CD4-positive, alpha-beta T cell treated with Interleukin-10 for 1 hour (primary cell): ENCODE data around the gene MLLT3.

Experiments
- DNase-seq: peaks from one replicate; pipeline ENCODE4 v3.0.0-alpha.2; 2020

Gene MLLT3

DNA sequence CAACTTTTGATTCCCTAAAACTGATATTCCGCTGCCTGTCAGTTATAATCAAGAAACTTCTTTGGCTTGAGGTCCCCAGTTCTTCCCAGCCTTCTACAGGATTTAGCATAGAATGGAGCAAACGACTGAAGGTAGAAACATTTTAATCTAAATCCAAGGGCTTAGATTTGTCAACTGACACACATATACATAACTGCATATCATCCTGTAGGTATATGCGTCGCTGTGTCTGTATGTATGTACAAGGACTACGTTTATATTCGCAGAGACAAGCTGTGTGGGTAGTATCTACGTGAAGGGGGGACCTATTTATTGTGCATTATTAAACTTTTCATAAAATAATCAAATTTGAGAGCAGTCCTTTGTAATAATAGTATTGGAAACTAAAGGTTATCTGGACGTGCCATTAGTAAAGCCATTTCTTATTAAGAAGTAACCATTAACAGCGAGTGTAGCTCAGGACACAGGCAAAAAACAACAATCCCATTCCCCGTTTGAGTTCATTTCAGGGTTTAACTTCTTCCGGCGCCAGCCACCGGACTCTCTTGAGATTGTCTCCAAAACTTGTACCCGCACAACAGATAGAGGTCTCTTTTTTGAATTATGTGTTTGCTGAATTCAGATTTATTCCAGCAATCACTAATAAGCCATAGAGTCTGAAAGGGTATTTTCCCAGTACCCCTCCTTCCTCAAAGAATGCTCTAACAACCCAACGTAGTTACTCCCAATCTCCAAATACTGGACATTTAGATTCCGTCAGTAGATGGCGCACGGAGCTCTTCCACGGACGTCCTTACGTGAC lies 2.1 kb upstream of the MLLT3 start:
- DNase-seq, result peak; percentile 64

GRCh38 chr9:20623748-20624124 lies 1.4 kb upstream of the MLLT3 start:
- no peak for DNase-seq

DNA sequence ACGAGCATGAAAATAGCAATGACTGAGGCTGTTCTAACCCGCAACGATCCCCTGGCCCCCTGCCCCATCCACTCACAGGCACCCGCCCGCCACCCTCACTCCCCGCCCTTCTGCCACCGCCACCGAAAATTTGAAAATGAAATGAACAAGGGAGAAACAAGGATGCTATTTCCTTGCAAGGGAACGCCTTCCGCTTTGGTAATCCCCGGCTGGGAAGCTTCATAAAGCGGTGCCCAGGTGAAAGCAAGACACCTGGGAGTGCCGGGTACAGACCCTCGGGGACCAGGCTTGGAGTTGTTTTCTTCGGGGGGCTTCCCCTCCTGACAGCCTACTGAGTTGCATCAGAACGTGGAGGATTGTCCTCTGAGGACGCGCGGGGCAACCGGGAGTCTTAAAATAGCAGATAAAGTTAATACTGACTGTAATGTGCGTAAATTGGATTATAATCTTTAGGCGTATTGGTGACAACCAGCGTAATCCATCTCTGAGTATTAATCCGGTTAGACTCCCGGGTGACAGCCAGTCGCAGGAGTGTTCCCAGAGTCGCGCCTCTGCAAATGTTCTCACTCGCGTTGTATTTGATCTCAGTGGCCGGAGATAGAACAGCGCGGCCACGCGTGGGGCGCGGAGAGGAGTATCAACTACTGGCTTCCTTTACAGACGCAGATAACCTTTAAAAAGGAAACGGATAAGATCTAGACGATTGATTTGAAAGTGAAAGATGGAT lies 885 bp upstream of the MLLT3 start:
- peak; percentile 74 for DNase-seq

DNA sequence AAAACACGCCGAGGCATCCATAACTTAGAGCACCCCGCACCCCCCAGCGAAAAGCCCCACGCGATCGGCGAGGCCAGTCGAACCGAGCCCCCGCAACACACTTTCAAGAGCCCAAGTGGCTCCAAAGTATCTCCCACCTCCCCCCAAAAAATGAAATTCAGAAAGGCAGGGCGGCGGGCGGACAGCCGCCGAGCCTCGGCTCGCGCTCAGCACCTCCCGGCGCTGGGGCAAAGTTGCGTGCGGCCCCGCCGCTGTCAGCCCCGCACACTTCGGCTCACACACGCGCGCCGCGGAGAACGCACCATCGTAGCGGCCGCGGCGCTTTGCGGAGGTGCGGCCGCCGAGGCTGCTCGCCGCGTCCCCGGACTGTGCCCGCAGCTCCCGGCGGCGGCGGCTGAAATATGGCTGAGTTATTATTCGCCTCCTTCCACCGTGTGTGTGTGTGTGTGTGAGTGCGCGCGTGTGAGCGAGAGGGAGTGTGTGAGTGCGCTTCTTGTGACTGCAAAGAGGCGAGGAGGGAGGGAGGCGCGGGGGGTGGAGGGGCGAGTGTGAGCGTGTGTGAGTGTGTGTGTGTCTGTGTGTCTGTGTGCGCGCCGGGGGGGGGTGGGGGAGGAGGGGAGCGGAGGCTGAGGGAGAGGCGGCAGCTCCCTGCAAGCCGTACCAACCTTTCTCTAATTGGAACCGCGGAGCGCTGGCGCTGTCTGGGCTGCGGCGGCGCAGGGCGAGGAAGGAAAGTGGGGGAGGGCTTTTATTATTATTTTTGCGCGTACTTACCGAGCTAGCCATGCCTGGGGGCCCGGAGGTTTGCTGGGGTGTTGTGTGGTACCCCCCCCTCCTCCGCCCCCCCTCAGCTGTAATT lies 599 bp downstream of the MLLT3 start:
- peak; percentile 84 for DNase-seq

DNA sequence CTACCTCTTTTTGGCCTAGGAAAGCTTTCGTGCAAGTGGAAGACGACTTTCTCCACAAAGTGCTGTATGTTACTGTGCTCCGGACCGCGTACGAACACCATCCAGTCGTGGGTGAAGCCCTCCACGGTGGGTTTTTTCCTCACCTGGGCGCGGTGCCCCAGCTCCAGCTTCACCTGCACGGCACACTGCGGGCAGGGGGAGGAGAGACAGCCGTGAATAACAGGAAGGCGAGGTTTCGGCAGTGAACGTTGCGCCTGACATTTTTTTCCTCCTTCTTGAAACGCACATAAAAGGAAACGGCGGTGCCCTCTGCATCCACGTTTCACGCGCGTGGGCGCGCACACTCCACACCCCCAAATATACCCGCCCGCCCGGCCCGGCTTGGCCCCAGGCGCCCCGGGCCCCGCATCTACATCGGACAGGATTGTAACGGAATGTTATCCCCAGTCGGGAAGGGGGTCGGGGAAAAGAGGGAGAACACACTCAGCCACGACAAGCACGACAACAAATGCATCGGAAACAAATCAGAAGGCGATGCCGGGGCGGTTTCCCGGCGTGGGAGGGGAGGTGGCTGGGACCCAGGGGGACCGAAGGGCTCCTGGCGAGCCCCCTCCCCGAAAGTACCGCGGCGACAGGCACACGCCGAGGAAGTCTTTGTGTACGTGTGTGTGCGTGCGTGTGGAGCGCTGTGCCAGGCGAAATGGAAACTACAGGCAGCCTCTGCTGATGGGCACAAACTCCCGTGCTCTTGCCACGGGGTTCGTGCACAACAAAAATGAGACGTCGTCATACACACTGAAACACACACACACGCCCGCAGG lies 1.4 kb downstream of the MLLT3 start:
- DNase-seq, result peak; percentile 62

DNA sequence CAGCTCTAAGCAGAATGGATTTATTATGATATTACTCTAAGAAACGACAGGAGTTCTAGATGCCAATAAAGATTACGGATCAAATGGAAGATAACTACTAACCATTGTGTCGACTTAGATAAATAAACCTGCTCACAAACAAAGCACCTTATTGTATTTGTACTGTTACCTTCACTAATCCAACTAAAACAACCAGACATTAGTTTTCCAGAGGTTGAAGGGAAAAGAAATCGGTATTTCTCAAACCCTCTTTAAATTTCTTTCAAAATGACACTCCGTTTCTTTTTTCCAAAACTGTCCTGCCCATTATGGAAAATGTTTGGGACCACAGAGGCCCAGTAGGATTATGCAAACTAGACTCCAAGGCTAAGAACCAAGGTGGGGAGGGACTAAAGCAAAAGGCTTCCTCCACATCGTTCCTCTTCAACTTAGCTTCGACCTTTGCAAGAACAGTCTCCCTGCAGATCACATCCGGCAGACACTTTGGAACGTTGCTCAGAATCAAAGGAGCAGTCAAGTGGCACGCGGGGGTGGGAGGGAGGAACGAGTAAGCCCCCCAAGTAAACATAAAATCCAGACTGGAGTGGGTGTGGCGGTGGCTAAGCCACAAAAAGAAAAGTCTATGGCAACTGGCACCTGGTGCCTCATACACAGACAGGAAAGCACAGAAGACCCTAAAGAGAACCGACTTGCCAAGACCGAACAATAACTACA lies 2.7 kb downstream of the MLLT3 start:
- peak; percentile 10 for DNase-seq

DNA sequence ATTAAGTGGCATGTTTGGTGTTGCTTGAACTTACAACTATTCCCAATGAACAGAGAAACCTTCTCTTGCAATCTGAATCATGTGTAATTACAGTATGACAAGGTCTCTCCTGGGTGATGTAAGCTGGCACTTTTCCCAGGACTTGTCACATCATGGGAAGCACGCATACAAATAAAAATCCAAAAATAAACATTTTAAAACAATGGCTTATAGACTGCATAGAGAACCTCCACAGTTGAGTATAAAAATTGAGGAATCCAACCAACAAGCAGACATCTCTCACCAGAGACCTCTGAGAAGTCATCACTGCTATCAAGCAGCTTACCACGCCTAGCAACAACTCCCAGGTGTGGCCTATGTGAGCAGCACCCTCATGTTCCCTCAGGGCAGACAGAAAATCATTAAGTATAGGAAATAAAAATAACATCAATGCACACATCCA lies 3.9 kb downstream of the MLLT3 start:
- DNase-seq, result peak; percentile 18

DNA sequence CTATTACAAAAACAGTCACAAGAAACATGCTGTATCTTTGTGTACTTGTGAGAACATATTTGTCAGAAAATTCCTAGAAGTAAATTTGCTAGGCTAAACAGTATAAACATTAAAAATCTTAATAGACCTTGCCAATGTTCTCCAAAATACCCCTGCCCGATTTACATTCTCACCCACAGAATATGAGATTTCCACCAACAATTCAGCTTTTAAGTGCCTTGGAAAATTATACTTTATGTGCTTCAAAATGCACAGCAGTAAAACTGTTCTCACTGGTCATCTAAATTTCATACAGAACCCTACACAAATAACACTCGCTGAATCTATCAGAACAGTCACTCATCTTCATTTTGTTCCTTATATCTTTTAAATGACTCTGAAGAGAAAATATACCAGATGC lies 5.5 kb downstream of the MLLT3 start:
- no peak for DNase-seq

DNA sequence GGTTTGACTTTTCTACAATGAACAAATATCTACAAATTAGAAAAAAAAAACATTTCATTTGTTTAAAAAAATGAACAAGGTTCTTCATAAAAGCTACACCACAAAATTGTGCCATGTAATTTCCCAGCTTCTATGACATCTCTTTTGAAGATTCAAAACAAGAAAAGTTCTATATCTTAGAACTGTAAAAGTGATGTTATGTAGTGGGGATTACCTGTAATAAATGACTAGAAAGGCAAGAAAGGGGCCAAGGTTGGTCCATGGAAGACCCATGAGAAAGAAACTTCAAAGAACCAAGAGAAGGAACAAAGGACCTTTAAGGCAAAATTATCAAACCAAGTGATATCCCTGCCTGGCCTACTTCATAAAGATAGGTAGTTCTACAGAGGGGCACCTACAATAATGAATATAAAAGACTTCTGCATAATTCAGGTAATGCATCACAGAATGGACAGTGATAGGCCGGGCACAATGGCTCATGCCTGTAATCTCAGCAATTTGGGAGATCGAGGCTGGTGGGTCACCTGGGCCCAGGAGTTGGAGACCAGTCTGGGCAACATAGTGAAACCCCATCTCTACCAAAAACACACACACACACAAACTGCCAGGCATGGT lies 7.6 kb downstream of the MLLT3 start:
- DNase-seq, result no peak

GRCh38 chr9:20611691-20612287 lies 10.5 kb downstream of the MLLT3 start:
- DNase-seq, result peak; percentile 27

DNA sequence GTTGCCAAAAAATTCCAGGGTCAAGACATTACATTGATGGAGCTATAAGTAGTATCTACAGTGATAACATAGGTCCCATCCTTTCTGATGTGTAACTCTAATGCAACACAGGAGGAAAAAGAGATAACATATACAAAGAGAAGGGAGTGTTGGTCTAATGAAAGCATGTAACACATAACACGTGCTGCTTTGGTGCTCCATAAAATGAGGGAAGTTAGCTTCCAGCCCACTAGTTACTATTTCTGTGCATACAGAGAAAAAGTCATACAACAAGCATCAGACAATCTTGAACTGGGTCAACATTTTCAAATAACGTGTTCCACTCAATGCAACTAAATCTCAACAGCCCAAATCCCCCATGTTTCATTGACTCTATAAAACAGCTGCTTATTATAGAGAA lies 11.7 kb downstream of the MLLT3 start:
- DNase-seq, result no peak

DNA sequence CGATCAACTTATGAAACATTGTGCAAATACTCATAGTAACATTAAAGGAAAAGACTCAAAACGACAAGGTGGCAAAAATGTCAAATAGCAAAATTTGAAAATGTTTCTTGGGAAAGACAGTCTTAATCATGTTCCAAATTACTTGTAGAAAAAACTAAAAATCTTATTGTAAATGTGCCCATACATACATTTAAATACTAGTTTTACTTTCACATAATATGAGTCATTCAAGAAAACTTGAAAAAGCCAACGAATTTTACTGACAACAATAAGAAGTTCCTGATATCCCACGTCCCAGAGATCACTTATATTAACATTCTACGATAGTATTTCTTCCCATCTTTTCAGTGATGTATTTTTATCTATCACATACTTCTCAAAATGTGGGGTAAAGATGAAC lies 13.7 kb downstream of the MLLT3 start:
- no peak for DNase-seq

DNA sequence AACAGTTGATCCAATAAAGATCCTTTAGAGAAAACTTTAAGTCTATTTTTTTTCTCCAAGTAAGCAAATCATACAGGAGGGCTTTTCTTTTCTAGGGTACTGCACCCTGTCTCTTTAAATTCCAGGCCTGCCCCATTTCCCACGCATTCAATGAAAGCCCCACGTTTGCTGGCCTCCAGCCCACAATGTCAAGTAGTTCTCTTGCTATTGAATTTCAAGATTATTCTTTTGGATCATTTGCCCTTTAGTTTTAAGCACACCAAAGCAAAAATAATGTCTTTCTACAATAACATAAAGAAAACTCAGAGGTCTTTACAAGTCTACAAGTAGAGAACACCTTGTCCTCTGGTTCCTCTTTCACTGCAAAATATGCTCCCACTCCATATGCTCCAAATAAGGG lies 15.6 kb downstream of the MLLT3 start:
- DNase-seq, result no peak

GRCh38 chr9:20604562-20604961 lies 17.7 kb downstream of the MLLT3 start:
- peak; percentile 21 for DNase-seq

DNA sequence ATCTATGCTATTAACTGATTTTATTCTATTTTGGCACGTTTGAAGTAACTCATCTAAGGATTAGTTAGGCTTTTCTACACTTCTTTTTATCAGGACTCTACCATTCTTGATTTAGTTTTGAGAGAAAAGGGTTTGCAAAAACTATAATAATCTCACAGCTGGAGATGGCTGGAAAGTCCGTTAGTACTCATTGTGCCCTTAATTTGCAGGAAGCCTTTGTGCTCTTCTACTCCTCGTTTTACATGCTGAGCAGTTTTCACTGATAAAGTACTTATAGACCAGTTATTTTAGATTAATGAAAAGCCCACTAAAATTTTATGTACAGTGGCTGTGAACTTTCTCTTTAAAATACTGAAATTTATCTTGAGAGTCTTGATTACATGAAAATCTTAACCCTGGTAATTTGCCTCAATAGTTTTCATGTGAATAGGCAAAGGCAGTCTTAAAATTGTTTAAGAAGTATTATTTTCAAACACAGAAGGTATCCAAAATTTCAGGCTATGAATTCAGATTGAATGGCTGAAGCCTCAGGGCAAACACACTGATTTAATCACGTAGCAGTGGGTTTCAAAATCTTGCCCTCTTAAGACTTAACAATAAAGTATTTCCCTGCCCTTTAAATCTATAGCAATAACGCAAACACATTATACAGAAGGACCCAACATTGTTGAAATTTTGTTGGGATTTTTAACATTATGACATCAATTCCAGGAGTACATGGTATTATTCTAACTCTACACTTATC lies 18.6 kb downstream of the MLLT3 start:
- no peak for DNase-seq

DNA sequence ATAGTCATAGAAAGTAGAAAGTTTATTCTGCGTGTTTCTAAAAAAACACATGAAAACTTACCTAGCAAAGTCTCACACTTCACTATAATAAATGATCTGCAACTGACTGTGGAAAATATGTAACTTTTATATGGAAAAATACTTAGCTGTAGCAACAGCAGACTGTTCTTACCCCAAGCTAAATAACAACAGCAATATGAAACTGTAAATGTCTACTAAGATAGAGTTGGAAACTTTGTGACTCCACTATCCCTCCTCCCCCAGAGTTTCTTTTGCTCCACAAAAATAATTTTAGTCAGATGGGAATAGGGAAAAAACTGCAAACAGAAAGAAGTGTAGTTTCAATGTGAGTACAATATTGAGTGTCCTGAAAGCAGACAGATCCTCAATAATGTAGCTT lies 21.0 kb downstream of the MLLT3 start:
- DNase-seq, result no peak

- no peak for DNase-seq
Measured at GRCh38 chr9:20599195-20599594, 23.1 kb downstream of the MLLT3 start.

GRCh38 chr9:20598367-20598766 lies 23.9 kb downstream of the MLLT3 start:
- no peak for DNase-seq

DNA sequence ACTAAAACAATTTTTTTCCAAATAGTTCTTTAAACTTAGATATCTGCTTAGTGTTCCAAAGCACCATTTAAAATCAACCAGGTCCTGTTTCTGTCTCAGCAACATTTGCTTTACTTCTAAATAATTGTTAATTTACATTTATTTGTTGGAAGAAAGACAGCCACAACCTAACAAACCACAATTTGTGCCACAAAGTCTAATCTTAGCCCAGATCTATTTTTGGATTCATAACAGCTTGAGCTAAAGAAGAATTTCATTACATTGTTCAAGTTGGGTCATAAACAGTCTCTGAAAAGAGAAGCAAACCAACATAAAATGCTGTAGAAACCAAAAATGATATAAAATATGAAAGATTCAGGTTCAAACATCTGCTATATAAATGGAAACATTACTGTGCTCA lies 24.4 kb downstream of the MLLT3 start:
- no peak for DNase-seq

- no peak for DNase-seq
Measured at GRCh38 chr9:20594608-20595007, 27.7 kb downstream of the MLLT3 start.
